ENCODE results near the gene MTFR1L. TPM values are rescaled to one million over a fixed set of nuclear protein-coding genes. Genes with fewer than 3 reads are reported as not detected.
A peak's percentile ranks its signal among the peaks of the same experiment; 100 is the strongest.

MTFR1L gene
- total and polyA plus RNA-seq, 9 of the 15 experiments (the other 6 are each of a cell fraction or from before 2014, with no cell fraction given) = 41.4 to 98.5 (median 53.7) TPM

DNA sequence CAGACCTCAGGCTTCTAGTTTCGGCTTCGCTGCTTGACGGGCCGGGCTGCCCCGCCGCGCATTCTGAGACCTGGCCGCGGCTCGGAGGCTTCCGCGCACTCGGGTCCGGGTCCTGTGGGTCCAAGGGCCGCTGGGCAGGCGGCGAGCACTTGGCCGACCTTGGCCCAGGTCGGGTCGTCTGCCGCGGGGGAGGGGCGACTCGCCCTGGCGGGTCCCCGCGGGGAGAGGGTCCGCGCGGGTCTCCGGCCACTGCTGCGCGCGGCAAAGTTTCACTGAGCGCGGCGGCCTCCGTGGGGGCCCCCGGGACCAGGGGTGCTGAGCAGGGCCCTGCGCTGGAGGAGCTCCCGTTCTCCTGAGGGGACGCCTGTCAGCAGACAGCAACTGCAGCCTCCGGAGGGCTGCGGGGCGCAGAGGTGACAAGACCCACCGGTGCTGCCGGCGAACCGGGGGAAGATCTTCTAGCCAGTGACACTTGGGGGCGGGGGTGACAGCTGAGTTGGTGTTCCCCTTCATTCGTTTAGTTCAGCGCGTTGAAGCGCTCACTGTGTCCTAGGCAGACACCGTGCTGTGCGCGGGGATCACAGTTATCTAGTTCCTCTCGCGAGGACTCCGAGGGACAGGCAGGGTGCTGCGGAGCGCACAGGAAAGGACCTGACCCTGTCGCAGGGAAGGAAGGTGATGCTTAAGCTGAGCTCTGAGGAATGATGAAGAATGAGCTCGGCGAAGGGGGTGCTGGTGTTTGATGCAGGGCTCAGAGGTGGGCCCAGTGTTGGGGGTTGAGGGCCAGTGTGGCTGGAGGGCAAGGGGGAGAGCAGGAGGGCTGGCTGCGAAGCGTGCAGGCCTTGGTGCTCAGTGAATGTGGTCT lies 725 bp downstream of the MTFR1L start (continued):
- TF ChIP-seq DEAF1 (CRISPR knock-in tag; IDR thresholded peaks at IDR 0.05) = no peak
- TF ChIP-seq NFATC3 (IDR thresholded peaks at IDR 0.05) = no peak
- TF ChIP-seq ZNF551 (CRISPR knock-in tag; IDR thresholded peaks at IDR 0.05) = no peak
- no peak for TF ChIP-seq SMAD3 (CRISPR knock-in tag; conservative IDR thresholded peaks at IDR 0.05)
- TF ChIP-seq KHSRP (IDR thresholded peaks at IDR 0.05) = no peak
- TF ChIP-seq RBM34 (IDR thresholded peaks at IDR 0.05; ENCODE audit: borderline replicate concordance, insufficient read depth, low read length) = 0 out of 2 replicates have a peak, but pooled peaks have one; percentile 87
- no peak for TF ChIP-seq ATF7 (IDR thresholded peaks at IDR 0.05)
- no peak for TF ChIP-seq ZNF445 (CRISPR knock-in tag; IDR thresholded peaks at IDR 0.05; ENCODE audit: low read depth)
- TF ChIP-seq ZFP30 (CRISPR knock-in tag; IDR thresholded peaks at IDR 0.05; ENCODE audit: borderline replicate concordance) = no peak
- TF ChIP-seq, protein P1, sequence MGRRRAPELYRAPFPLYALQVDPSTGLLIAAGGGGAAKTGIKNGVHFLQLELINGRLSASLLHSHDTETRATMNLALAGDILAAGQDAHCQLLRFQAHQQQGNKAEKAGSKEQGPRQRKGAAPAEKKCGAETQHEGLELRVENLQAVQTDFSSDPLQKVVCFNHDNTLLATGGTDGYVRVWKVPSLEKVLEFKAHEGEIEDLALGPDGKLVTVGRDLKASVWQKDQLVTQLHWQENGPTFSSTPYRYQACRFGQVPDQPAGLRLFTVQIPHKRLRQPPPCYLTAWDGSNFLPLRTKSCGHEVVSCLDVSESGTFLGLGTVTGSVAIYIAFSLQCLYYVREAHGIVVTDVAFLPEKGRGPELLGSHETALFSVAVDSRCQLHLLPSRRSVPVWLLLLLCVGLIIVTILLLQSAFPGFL (CRISPR knock-in tag; IDR thresholded peaks at IDR 0.05) = no peak
- TF ChIP-seq, protein P2, sequence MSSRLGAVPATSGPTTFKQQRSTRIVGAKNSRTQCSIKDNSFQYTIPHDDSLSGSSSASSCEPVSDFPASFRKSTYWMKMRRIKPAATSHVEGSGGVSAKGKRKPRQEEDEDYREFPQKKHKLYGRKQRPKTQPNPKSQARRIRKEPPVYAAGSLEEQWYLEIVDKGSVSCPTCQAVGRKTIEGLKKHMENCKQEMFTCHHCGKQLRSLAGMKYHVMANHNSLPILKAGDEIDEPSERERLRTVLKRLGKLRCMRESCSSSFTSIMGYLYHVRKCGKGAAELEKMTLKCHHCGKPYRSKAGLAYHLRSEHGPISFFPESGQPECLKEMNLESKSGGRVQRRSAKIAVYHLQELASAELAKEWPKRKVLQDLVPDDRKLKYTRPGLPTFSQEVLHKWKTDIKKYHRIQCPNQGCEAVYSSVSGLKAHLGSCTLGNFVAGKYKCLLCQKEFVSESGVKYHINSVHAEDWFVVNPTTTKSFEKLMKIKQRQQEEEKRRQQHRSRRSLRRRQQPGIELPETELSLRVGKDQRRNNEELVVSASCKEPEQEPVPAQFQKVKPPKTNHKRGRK (tag; IDR thresholded peaks at IDR 0.05) = no peak
- TF ChIP-seq RBM14 (IDR thresholded peaks at IDR 0.05; ENCODE audit: borderline replicate concordance, insufficient read depth, low read depth, low read length) = peak; percentile 99
- peak in 1 of 2 experiments; percentile 45 for TF ChIP-seq SIN3A (IDR thresholded peaks at IDR 0.05; ENCODE audit: borderline replicate concordance in 2 of 2, control insufficient read depth in 1 of 2, low read depth in 2 of 2, low read length in 2 of 2)
- no peak for TF ChIP-seq USF1 (CRISPR knock-in tag; IDR thresholded peaks at IDR 0.05)
- TF ChIP-seq FOXA3 (CRISPR knock-in tag; conservative IDR thresholded peaks at IDR 0.05 in 1 of 2, IDR thresholded peaks at IDR 0.05 in 1 of 2) = no peak
- TF ChIP-seq THRAP3 (IDR thresholded peaks at IDR 0.05; ENCODE audit: borderline replicate concordance) = no peak
- no peak for TF ChIP-seq KAT8 (IDR thresholded peaks at IDR 0.05; ENCODE audit: low read depth)
- TF ChIP-seq LCOR (CRISPR knock-in tag; IDR thresholded peaks at IDR 0.05) = peak; percentile 53; the same call in 1 of the 2 replicates
- no peak for TF ChIP-seq ZNF77 (CRISPR knock-in tag; IDR thresholded peaks at IDR 0.05)
- TF ChIP-seq ASH1L (IDR thresholded peaks at IDR 0.05; ENCODE audit: borderline replicate concordance, low read depth, partially characterized antibody) = no peak
- TF ChIP-seq U2AF2 (optimal IDR thresholded peaks at IDR 0.05; ENCODE audit: low read depth, low read length) = no peak
- no peak for TF ChIP-seq SRSF3 (IDR thresholded peaks at IDR 0.05; ENCODE audit: insufficient read depth, low read length)
- peak; percentile 52 for TF ChIP-seq POLR2A (conservative IDR thresholded peaks at IDR 0.05)
- TF ChIP-seq CREBBP (IDR thresholded peaks at IDR 0.05; ENCODE audit: low read depth, low read length) = no peak
